Left cardiac atrium (tissue), 4 donors: ENCODE results near the gene GTF3C2. TPM values are rescaled to one million over a fixed set of nuclear protein-coding genes. Genes with fewer than 3 reads are reported as not detected.
"Not testable (repeated sequence)": the region's sequence is repeated elsewhere in the genome, so short reads cannot be mapped to it uniquely, and the experiment has no call there.

Experiments
- ATAC-seq, 2 donors: fragments of 200-7000 bp; cut with Tn5 transposase; one replicate each; pipeline ENCODE4 v1.9.1; 2020; ENCODE audit warnings: mild to moderate bottlenecking in 2 of 2, moderate library complexity in 2 of 2
- DNase-seq: peaks from one replicate; pipeline ENCODE4 v3.0.0-alpha.2; 2020
- intact Hi-C, 2 donors: fragments of 100-400 bp; cut with DNase I; formaldehyde crosslinking; loops; one replicate each; pipeline versions ENCODE4 v1.14.1 to v1.15.1; 2022 to 2023
- total RNA-seq, 2 donors: library from RNA; stranded (reverse); fragmentation: NEBNext Ultra II Directional; extraction: Animal tissue kit (Norgen Biotek cat#: 25700); gene quantifications; one replicate each; pipeline ENCODE4 v1.2.1, GENCODE V29; 2021
- donor health status: DM: no; HTN: yes; CAD: no.
- donor health status: DM: no; HTN: yes; CAD: no; lungs with severe emphysema.
- donor health status: DM: yes; HTN: yes; CAD: no.
- donor health status: Dilated cardiomyopathy.

The GTF3C2 gene
- total RNA-seq, 2 donors from 2014 or later: 17.7 to 29.1 TPM

- intact Hi-C loops: no loop called here
- DNase-seq: no peak
- ATAC-seq: peak in 1 of 2 donors; percentile 1
Measured at GRCh38 chr2:27306136-27306535, 50.4 kb downstream of the GTF3C2 start.

- intact Hi-C loops: no loop called here
Measured at GRCh38 chr2:27305516-27305915, 51.0 kb downstream of the GTF3C2 start.

GRCh38 chr2:27304488-27305240 is 51.9 kb downstream of the GTF3C2 start:
- DNase-seq (no peak), ATAC-seq (no peak)
- intact Hi-C loops: no loop called here

More at GRCh38 chr2:27305516-27305915, 51.0 kb downstream of the GTF3C2 start:
- ATAC-seq (no peak), DNase-seq (no peak)

- intact Hi-C loops: loop anchor here in 1 of 2 donors (2.0 kb wide), 1 partner anchor 53 kb away; no protein-coding TSS in a partner anchor
- DNase-seq: peak; percentile 40
- peak; percentile 53 to 65 for ATAC-seq
Measured at GRCh38 chr2:27303093-27304025, 53.2 kb downstream of the GTF3C2 start.

- ATAC-seq, DNase-seq, intact Hi-C loops: not testable (repeated sequence)
Measured at GRCh38 chr2:27300606-27301005, 56.0 kb downstream of the GTF3C2 start.

- intact Hi-C loops: loop anchor here in 1 of 2 donors (10.0 kb wide), 1 partner anchor 54 kb away; no protein-coding TSS in a partner anchor
- ATAC-seq (no peak), DNase-seq (no peak)
Measured at GRCh38 chr2:27298391-27299080, 58.0 kb downstream of the GTF3C2 start.

GRCh38 chr2:27297195-27297594 is 59.4 kb downstream of the GTF3C2 start:
- ATAC-seq: no peak
- intact Hi-C loops: loop anchor here in 1 of 2 donors (10.0 kb wide), 1 partner anchor 52 kb away; no protein-coding TSS in a partner anchor
- DNase-seq: no peak

GRCh38 chr2:27296481-27296880 is 60.1 kb downstream of the GTF3C2 start:
- no peak for DNase-seq
- ATAC-seq: no peak
- intact Hi-C loops: loop anchor here in 1 of 2 donors (10.0 kb wide), 1 partner anchor 52 kb away; no protein-coding TSS in a partner anchor

GRCh38 chr2:27294928-27295327 is 61.6 kb downstream of the GTF3C2 start:
- no peak for DNase-seq
- intact Hi-C loops: loop anchor here in 1 of 2 donors (10.0 kb wide), 1 partner anchor 50 kb away; no protein-coding TSS in a partner anchor
- no peak for ATAC-seq

- peak; percentile 54 to 60 for ATAC-seq
Measured at GRCh38 chr2:27291865-27292264, 64.7 kb downstream of the GTF3C2 start.

GRCh38 chr2:27290549-27290948 is 66.0 kb downstream of the GTF3C2 start:
- no peak for DNase-seq
- ATAC-seq: no peak
- intact Hi-C loops: loop anchor here in 1 of 2 donors (10.0 kb wide), 1 partner anchor 46 kb away; no protein-coding TSS in a partner anchor

More at GRCh38 chr2:27291865-27292264, 64.7 kb downstream of the GTF3C2 start:
- intact Hi-C loops: loop anchor here in 1 of 2 donors (10.0 kb wide), 1 partner anchor 47 kb away; no protein-coding TSS in a partner anchor
- DNase-seq: no peak

- DNase-seq: no peak
- intact Hi-C loops: loop anchor here in 1 of 2 donors (10.0 kb wide), 1 partner anchor 194 kb away; no protein-coding TSS in a partner anchor
- no peak for ATAC-seq
Measured at GRCh38 chr2:27288610-27289009, 68.0 kb downstream of the GTF3C2 start.

GRCh38 chr2:27285481-27285880 is 71.1 kb downstream of the GTF3C2 start:
- DNase-seq (no peak), ATAC-seq (no peak)
- intact Hi-C loops: loop anchor here in 1 of 2 donors (10.0 kb wide), 1 partner anchor 191 kb away; no protein-coding TSS in a partner anchor

GRCh38 chr2:27284996-27285395 is 71.6 kb downstream of the GTF3C2 start:
- intact Hi-C loops: loop anchor here in 1 of 2 donors (10.0 kb wide), 1 partner anchor 190 kb away; no protein-coding TSS in a partner anchor

GRCh38 chr2:27282892-27283291 is 73.7 kb downstream of the GTF3C2 start:
- ATAC-seq: peak; percentile 62 to 83
- intact Hi-C loops: loop anchor here in 1 of 2 donors (10.0 kb wide), 1 partner anchor 188 kb away; no protein-coding TSS in a partner anchor
- DNase-seq: peak; percentile 36

More at GRCh38 chr2:27284996-27285395, 71.6 kb downstream of the GTF3C2 start:
- ATAC-seq (no peak), DNase-seq (no peak)

GRCh38 chr2:27281855-27282559 is 74.6 kb downstream of the GTF3C2 start, which contains the start of gene TRIM54:
TRIM54 (plus strand) TSS chr2:27282429; CDS start chr2:27282732, 303 bp downstream.
- intact Hi-C loops: loop anchor here in 1 of 2 donors (10.0 kb wide), 1 partner anchor 187 kb away; no protein-coding TSS in a partner anchor
- DNase-seq (no peak), ATAC-seq (peak; percentile 84 to 89)

- ATAC-seq (no peak), DNase-seq (no peak)
- intact Hi-C loops: loop anchor here in 1 of 2 donors (10.0 kb wide), 1 partner anchor 187 kb away; no protein-coding TSS in a partner anchor
Measured at GRCh38 chr2:27281442-27281841, 75.1 kb downstream of the GTF3C2 start.
